GM12878 (cell line): Measurements from ENCODE around the gene COL25A1. TPM values are rescaled to one million over a fixed set of nuclear protein-coding genes. Genes with fewer than 3 reads are reported as not detected.

Source experiments
- BCLAF1 ChIP-seq: fragments of 450-650 bp; IDR thresholded peaks from 2 replicates; pipeline ENCODE4 v1.6.1; 2017; ENCODE audit warnings: antibody characterized with exemption, mild to moderate bottlenecking, moderate library complexity
- E2F8 ChIP-seq: fragments of 450-650 bp; IDR thresholded peaks from 2 replicates; pipeline ENCODE4 v1.6.1; 2018; ENCODE audit warnings: mild to moderate bottlenecking, low read depth, moderate library complexity; ENCODE audit not compliant: partially characterized antibody
- ELK1 ChIP-seq: IDR thresholded peaks from 2 replicates; pipeline ENCODE4 v1.6.1; 2012; ENCODE audit warnings: low read depth, low read length, improper control_type of control experiment
- FOXK2 ChIP-seq: fragments of 450-650 bp; IDR thresholded peaks from 2 replicates; pipeline ENCODE4 v1.6.1; 2017; ENCODE audit warnings: mild to moderate bottlenecking, moderate library complexity
- FOXM1 ChIP-seq: IDR thresholded peaks from 2 replicates; pipeline ENCODE4 v1.6.1; 2012; ENCODE audit warnings: low read depth, mild to moderate bottlenecking, inconsistent platforms, low read length, moderate library complexity
- IRF3 ChIP-seq: fragments of 450-650 bp; IDR thresholded peaks from 2 replicates; pipeline ENCODE4 v1.6.1; 2014; ENCODE audit warnings: mild to moderate bottlenecking
- POLR2AphosphoS5 ChIP-seq: IDR thresholded peaks from 2 replicates; pipeline ENCODE4 v1.6.1; 2011; ENCODE audit warnings: mild to moderate bottlenecking, low read length, inconsistent platforms
- REST ChIP-seq: IDR thresholded peaks from 2 replicates; pipeline ENCODE4 v1.6.1; 2012; ENCODE audit warnings: mild to moderate bottlenecking, low read depth, low read length
- SIX5 ChIP-seq: IDR thresholded peaks from 2 replicates; pipeline ENCODE4 v1.6.1; 2011; ENCODE audit warnings: mild to moderate bottlenecking, low read depth, low read length, moderate library complexity; ENCODE audit not compliant: severe bottlenecking
- SMAD1 ChIP-seq: fragments of 450-650 bp; IDR thresholded peaks from 2 replicates; pipeline ENCODE4 v1.6.1; 2018; ENCODE audit warnings: mild to moderate bottlenecking, low read depth; ENCODE audit not compliant: partially characterized antibody
- SP1 ChIP-seq: IDR thresholded peaks from one replicate; pipeline ENCODE4 v1.6.1; 2011; ENCODE audit warnings: low read depth, low read length
- STAT3 ChIP-seq: IDR thresholded peaks from 2 replicates; pipeline ENCODE4 v1.6.1; 2011; ENCODE audit warnings: low read depth, low read length, improper control_type of control experiment
- ZNF592 ChIP-seq: fragments of 450-650 bp; IDR thresholded peaks from 2 replicates; pipeline ENCODE4 v1.6.1; 2017; ENCODE audit warnings: mild to moderate bottlenecking, moderate library complexity
- polyA plus RNA-seq, 11 experiments: library from polyadenylated mRNA; depleted of rRNA in 4 of 11; unstranded in 6 of 11; stranded (reverse) in 5 of 11; fragments of >200 nt; fragmentation: Nextera tagmentation in 4 of 11; fragmentation: Illumina TruSeq in 1 of 11; extraction: Ambion mirVana in 4 of 11; extraction: Trizol in 1 of 11; gene quantifications; 1 replicate in 1 of 11; 2 replicates in 10 of 11; pipeline versions ENCODE4 v1.2.1 to v1.2.3, GENCODE V29; 2011 to 2016; ENCODE audit warnings: inconsistent platforms in 2 of 11, missing spikeins in 2 of 11, low read depth in 1 of 11
- total RNA-seq, 4 experiments: library from RNA; depleted of rRNA in 3 of 4; stranded (reverse); fragments of >200 nt in 3 of 4; fragmentation: Illumina TruSeq in 1 of 4; extraction: Trizol in 1 of 4; gene quantifications; 2 replicates each; pipeline versions ENCODE4 v1.2.1 to v1.2.3, GENCODE V29; 2013 to 2021

The COL25A1 gene
- total and polyA plus RNA-seq, 10 of the 15 experiments (the other 5 are each of a cell fraction or from before 2014, with no cell fraction given): 0.01 to 0.26 (median 0.12) TPM; not detected in 6

- no peak for TF ChIP-seq E2F8
- TF ChIP-seq STAT3: no peak
- TF ChIP-seq SMAD1: no peak
- no peak for TF ChIP-seq FOXM1
- TF ChIP-seq REST: no peak
- TF ChIP-seq FOXK2: no peak
- no peak for TF ChIP-seq SP1
- no peak for TF ChIP-seq IRF3
- no peak for TF ChIP-seq POLR2AphosphoS5
- TF ChIP-seq BCLAF1: no peak
- TF ChIP-seq ELK1: no peak
- TF ChIP-seq SIX5: no peak
- TF ChIP-seq ZNF592: no peak
- TF ChIP-seq, all 136 proteins: peak for 0
These were observed 95.8 kb downstream of the COL25A1 start (continued) for GRCh38 chr4:109206620-109207019.
